Activated CD4-positive, alpha-beta T cell treated with anti-CD3 and anti-CD28 coated beads, Interleukin-2, Interleukin-4, amounts not matched to agents 100 ng/mL and 50 ng/mL, durations not matched to agents 16 hours and 8 hours (primary cell): ENCODE measurements around the gene PPM1M.

Experiments used
- DNase-seq: peaks from one replicate; pipeline ENCODE4 v3.0.0-alpha.2; 2020; ENCODE audit warnings: low spot score

The PPM1M gene

GRCh38 chr3:52297242-52298148 lies 51.9 kb downstream of the PPM1M start:
- DNase-seq, result no peak

DNA sequence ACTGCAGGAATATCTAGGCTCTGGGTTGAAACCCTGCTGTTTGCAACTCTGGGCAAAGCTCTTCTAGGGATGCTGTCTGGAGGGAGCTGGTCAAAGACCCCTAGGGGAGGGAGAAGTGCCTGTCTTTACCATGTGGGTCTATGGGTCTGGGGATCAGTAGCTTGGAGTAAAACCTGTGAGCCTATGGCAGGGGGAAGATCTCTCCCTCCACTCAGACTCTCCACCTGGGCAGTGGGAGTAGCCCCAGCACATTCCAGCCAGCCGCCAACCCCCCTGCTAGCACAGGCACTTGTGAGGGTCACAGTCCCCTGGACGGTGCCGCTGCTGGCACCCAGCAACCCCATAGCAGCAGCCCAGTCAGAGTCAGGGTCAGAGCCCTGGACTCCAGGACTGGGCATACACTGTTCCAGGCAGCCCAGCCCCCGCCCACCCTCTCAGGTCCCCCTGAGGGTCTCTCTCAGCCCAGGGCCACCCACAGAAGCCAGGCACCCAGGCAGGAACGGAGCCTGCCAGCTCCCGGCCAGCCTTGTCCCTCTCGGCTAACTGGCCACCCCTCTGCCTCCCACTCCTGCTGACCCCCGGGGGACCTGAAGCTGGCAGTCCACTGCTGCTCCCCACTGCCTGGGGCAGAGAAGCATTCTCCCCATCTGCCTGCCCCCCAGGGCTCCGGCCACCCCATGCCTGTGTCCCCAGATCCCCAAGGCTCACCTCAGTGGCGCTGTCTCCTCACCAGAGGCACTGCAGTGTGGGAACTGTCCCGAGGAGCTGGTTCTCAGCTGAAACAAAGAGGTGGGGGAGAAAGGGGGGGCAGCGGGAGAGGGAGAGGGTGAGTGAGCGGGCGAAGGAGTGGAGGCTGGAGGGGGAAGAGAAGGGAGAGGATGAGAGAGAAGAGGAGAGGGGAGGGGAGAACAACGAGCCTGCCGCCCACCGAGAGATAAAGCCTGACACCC lies 52.9 kb downstream of the PPM1M start:
- no peak for DNase-seq

DNA sequence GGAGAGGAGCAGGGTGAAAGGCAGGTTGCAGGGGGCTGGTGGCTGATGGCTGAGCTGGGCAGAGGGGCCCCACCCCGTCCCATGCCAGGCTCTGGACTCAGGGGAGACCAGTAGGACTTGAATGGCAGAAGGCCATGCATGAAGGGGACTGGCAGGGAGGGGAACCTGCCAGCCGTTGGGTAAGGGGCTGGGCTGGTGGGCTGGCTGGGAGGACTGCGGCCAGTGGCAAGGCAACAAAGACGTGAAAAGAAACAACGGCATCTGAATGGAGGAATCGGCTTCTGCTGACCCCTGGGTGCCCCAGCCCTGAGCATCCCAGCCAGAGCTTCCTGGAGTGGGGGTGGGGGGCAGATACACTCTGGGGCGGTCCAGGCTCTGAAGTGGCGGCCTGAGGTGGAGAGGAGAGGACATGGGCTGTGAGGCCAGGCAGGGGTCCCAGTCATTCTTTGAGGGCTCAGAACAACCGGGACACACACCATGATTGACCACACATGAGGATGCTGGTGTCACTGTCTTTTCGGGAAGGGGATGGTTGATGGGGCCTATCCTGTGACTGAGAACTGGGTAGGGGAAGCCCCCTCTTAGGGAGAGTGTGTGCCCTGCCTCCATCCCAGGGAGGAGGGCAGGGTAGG lies 53.8 kb downstream of the PPM1M start:
- no peak for DNase-seq
